ENCODE data around the gene KLHDC8A.
A peak's percentile ranks its signal among the peaks of the same experiment; 100 is the strongest.

Gene KLHDC8A

DNA sequence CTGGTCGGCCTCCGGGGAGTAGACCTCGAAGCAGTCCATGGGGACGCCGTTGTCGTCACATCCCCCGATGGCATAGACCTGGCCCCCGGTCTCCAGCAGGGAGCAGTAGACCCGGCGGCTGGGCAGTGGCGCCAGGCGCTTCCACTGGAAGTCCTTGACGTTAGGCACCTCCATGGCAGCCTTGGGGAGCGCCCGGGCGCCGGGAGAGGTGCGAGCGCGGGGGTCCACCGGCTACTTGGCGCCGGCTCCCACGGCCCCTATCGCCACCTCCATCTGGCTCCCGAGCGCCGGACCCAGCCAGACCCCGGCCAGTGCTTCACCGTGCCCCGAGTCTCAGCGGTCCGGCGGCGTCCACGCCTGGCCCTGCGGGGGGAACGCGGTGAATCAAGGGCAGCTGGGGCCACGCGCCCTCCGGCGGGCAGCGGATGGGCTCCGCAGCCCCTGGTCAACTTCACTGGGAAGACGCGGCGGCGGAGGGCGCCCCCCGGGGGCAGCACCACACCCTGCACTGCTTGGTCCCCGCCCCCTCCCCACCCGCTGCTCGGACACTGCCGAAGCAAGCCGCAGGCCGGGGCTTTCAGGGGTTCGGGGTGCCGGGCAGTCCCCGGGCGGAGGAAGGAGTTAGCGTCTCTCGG is 13.2 kb downstream of the KLHDC8A start:
- DNase-seq, result no peak

DNA sequence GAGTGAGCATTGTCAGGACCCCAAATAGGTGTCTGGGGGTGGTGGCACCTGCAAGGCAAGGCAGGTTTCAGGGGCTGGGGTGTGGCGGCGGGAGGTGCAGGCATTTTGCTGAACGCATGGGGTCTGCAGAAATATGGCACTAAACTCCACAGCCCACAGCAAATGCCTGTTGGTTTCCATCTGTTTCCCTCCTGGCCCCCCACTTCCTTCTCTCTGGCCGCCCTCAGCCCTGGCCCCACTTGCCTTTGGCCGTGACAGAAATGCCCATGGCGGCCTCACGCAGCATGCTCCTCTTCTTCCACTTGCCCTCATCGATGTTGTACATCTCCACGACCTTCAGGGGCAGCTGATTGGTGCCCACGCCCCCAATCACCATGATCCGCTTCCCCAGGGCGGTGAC is 13.7 kb downstream of the KLHDC8A start:
- no peak for DNase-seq

DNA sequence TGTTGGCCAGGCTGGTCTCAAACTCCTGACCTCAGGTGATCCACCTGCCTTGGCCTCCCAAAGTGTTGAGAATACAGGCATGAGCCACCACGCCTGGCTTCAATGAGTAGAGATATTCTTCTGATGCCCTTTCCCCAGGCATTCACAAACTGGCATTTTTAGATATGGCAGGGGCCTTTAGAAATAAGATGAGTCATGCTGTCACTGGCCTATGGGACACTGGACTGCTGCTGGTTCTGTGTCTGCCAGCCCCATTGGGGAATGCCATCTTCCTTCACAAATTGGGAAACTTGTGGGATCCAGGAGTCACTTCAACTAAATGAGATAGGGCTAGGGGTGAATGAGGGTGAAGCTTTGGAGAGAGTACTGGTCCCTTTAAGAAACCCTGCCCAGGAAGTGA is 16.0 kb downstream of the KLHDC8A start:
- no peak for DNase-seq

DNA sequence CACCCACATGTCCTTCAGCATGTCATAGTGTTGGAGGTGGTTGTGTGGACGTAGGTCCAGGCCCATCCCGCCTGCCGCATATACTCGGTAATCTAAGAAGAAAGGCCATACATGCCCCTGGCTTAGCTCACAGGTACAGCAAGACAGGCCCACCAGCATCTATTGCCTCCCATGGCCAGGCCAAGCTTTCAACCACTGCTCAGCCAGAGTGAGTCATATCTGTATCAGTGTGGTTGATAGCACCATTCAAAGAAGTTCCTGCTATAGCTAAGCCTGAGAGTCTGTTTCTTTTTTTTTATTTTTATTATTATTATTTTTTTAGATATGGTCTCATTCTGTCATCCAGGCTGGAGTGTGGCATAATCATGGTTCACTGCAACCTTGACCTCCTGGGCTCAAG is 17.0 kb downstream of the KLHDC8A start:
- DNase-seq, result no peak

DNA sequence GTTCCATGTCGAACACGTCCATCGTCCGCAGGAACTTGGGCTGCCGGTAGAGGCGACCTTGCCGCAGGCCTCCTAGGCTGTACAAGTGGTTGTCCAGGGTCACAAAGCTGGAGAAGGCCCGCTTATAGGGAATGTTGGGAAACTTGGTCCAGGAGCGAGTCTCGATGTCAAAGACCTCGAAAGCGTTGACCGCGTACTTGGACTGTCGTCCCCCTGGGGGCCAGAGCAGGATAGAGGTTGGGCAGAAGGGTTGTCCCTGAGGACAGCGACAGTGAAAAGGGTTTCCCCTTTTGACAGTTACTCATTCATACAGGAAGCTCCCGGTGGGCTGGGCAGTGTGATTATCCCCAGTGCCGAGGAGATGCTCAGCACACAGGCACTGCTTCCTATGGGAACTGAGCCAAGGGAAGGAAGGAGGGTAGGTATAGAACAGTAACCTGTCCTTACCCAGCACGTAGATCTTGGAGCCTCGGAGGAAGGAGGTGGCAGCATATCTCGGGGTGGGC is 17.5 kb downstream of the KLHDC8A start:
- no peak for DNase-seq

DNA sequence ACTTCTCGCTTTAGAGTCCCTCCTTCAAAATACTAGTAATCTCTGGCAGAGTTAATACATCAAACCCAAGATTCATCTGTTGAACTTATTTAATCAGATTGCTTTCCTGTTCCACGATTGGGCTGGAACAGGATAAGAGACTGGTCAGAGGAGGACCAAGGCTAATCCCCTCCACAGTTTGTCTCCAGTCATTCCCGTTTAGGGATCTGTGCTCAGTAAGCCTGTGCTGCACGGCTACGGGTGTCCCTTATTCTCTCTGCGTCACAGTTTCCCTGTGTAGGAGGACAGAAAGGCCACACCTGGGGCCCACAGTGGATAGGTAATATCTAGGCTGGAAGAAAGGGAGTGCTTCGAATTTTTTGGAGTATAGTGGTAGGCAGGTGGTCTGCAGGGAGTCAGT is 18.7 kb downstream of the KLHDC8A start:
- no peak for DNase-seq

DNA sequence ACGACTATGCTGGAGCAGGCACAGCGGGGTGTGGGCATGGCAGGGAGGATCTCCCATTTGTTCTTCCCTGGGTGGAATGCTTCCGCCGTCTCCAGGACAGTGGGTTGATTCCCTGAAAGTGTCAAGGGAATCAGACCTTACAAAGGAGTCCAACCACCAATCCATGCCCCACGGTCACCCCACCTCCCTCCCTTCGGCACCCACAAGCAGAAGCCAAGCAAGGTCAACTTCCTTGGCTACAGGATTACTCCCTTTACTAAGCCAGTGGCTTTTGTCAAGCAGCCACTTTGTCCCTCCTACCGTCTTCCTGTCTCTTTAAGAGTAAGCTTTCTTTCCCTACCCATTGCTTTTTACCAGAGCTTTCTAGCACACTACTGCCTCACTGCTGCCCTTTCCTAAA is 19.2 kb downstream of the KLHDC8A start:
- DNase-seq, result no peak

DNA sequence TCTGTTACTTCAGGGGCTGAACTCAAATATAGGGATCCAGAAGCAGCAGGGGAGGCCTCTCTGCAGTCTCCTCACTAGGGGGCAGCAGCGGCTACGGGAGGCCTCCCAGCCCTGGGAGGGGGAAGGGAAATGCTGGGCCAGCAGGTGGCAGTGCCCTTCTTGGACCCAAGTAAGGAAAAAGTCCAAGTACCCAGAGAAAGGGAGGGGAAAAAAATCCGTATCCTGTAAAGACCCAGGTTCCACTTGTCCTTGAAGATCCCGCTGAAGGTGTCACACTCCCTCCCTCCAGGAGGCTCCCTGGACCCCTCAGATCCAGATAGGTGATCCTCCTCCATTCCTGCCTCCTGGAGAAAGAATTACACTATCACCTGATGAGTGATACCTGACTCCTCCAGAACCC is 21.0 kb downstream of the KLHDC8A start:
- peak; percentile 21 for DNase-seq

DNA sequence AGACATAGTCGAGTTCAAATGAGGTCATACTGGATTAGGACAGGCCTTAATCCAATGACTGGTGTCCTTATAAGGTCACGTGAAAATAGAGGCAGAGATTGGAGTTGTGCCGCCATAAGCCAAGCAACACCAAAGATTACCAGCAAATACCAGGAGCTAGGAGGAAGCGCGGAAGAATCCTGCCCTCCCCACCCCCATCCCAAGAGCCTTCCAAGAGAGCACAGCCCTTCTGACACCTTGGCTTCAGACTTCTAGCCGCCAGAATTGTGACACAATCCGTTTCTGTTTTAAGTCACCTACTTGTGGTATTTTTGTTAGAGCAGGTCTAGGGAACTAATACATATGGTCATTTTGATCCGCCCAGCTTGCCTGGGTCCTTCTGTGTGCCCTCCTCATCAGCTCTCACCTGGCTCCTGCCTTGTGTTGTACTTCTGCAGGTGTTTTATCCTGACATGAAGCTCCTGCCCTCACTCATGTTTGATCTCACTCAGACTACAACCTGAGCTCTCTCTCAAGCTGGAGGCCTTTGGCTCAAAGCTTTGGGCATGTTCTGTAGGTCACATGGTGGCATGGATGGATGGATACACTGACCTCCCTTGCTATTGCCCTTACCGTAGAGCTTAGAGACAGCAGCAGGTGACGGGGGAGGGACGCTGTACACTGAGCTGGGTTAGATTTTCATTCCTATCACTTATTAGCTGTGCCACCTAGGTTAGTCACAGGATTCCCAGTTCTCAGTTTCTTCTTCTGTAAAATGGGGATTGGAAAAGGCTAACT is 24.5 kb downstream of the KLHDC8A start:
- DNase-seq, result no peak

DNA sequence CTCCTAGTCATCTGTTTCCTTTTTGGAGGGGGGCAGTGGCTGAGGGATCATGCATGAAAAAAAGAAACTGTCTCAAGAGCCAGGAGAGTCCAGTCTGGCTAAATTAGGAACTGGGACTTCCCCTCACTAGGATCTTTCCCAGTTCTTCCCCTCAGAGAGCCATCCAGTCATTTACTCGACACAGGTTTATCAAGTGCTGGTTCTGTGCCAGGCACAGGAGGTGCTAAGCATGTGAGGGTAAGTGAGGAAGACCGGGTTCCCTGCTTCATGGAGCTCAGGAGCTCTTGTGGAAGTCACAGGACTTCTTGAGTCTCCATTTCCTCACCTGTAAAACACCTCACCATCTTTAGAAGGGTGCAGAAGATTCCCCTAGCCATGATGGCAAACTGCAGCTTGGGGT is 26.6 kb downstream of the KLHDC8A start:
- DNase-seq, result no peak

DNA sequence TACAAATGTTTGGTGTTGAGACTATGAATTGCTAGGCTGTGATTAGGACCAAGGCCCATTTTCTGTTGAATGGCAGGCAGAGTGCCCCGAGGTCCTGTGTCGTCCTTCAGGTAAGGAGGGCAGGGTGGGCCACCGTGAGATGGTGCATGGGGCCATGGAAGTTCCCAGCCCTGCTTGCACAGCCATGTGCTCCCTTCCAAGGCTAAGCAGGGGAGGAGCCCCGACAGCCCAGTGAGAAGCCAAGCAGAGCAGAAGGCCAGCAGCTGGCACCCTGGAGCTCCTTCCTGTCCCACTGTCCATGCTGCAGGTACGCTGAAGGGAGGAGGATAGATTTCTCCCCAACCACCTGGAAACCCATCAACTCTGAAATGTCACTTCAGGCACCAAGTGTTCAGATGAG is 27.0 kb downstream of the KLHDC8A start:
- DNase-seq, result no peak

DNA sequence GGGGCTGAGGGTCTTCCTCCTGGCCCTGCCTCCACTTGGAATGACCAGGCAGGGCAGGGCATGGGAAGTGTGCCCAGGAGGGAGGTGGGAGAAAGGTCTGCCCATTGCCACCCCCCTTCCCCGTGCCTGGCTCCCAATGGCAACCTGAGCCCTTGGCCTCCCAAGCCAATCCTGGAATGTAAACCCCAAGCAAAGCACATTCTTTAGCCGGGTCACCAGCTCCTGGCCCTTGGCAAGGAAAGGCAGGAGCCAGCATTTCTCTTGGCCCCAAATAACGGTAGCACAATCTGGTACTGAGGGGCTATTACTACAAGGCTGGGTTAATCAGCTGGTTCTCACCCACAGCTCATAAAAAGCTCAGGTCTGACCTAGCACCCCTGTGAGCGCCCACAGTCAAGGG is 28.2 kb downstream of the KLHDC8A start:
- DNase-seq, result no peak

DNA sequence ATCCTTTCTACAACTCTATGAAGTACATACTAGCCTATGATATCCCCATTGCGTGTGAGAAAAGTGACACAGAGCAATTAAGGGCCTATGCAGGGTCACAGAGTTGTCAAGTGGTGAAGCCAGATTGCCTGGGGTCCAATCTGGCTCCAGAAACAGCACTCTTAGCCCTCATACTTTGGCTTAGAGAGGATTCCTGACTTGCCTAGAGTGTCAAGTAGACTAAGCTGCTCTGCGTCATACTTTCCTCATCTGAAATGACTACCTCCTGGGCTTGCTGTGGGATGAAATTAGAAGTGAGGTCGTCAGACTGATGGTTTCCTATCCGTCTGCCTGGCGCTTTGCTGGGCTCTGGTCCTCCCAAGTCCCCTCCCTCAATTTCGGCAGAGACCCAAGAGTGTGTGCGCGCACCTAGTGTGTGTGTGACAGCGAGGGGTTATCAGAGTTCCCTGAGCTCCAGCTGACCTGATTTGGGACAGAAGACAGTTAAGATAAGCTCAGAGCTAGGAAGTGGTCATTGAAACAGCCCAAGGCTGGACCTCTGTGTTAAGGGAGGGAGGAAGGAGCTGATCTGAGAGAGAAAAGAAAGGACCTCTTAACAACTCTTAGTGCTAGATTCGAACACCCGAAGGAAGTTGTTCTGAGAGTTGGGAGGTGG is 29.8 kb downstream of the KLHDC8A start:
- no peak for DNase-seq

DNA sequence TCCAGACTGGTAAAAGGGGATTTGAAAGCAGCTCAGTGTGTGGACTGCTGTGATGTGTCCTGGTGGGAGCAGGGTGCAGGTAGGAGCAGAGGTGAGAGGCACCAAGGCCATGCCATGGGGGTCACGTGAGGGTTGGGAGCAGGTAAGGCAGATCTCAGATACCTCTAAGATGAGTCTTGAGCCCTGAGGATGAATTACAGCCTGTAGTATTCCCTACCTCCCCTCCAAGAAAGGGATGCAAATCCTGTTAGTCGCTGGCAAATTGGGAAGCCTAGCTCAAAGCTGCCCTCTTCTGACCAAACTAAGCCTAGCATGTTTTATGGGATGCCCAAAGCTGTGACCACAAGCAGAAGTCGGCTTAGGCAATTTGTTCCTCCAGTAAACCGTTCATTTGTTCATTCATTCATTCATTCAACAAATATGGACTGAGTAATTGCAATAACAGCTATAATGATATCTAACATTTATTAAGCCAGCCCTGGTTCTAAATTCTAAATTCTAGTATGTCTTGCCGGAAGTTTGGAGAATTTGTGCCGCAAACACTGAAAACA is 31.3 kb downstream of the KLHDC8A start:
- peak; percentile 10 for DNase-seq

DNA sequence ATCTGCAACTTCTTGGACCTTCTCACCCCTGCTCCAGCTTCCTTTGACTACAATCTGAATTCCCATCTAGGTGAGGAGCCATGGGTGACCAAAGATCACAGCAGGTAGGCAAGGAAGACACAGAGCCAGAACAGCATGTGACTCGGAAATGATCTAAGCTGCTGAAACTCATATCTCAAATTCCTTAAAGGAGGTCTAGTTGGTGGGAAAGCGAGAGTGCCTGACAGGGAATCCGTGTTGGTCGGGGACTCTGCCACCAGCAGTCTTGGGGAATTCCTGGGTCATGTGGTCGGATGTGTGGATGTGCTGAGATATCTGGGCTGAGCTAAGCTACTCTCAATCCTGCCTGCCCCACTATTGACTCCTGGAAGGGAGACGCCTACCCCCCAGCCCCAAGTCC is 31.9 kb downstream of the KLHDC8A start:
- no peak for DNase-seq

DNA sequence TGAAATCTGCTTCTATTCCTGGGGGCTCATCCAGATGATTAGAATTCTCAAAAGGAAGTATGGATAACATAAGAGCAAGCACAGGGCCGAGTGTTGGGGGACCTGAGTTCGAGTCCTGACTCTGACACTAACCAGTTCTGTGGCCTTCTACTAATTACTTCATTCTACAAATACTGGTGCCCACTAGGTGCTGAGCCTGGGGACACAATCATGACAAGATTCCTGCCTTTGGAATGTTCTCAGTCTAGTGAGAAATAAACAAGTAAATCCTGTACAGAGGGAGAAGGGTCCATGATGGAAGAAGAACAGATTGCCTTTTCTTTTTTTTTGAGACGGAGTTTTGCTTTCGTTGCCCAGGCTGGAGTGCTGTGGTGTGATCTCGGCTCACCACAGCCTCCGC is 32.9 kb downstream of the KLHDC8A start:
- no peak for DNase-seq

DNA sequence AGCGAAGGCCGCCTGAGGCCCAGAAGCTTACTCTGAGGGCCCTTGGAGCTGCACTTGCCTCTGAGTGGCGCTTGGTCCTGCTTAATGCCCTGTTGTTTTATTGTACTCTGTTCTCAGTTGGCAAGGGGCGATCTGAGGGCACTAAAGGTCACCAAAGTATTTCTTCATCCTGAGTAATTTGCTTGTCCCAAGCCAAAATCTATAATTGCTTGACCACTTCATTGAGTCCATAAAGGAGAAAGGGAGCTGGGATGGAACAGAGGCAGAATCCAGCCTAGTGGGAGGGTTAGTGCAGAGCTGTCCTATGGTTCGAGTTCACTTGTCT is 34.8 kb downstream of the KLHDC8A start:
- DNase-seq, result no peak

DNA sequence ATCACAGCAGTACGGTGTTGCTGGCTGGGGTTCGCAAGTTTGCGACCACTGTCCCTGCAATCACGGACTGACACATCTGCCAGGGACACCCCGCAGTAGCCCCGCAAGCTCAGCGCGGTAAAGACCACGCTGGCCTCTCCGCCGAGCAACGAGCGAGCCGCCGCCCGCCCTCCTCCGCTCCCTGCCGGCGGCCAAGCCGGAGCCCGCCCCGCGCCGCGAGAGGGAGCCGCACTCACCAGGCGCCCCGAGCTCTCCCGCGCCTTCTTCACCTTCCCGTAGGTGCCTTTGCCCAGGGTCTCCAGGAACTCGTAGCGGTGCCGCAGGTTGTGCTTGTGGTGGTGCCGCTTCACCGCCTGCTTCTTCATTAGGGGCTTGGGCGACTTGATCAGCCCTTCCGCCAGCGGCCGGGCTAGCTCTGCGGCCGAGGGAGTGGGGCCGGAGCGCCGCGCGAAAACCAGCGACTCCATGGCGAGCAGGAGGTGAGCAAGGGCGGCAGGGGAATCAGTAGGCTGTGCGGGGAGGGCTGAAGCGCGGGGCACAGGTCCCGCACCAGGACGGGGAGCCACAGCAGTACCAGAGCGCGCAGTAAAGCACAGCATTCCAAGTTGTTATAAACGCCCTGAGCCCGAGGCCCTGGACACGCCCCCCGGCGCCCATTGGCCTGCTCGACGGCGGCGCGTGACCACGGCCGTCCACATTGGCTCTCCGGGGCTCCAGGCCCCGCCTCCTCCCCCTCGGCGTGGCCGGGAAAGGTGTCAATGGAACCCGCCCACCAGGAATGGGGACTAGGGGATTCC is 35.4 kb downstream of the KLHDC8A start, which contains the start of gene NUAK2:
NUAK2 (minus strand) TSS at position 584 of the 797 bp plus-strand sequence; CDS start at position 467, 117 bp downstream.
- DNase-seq, result no peak

DNA sequence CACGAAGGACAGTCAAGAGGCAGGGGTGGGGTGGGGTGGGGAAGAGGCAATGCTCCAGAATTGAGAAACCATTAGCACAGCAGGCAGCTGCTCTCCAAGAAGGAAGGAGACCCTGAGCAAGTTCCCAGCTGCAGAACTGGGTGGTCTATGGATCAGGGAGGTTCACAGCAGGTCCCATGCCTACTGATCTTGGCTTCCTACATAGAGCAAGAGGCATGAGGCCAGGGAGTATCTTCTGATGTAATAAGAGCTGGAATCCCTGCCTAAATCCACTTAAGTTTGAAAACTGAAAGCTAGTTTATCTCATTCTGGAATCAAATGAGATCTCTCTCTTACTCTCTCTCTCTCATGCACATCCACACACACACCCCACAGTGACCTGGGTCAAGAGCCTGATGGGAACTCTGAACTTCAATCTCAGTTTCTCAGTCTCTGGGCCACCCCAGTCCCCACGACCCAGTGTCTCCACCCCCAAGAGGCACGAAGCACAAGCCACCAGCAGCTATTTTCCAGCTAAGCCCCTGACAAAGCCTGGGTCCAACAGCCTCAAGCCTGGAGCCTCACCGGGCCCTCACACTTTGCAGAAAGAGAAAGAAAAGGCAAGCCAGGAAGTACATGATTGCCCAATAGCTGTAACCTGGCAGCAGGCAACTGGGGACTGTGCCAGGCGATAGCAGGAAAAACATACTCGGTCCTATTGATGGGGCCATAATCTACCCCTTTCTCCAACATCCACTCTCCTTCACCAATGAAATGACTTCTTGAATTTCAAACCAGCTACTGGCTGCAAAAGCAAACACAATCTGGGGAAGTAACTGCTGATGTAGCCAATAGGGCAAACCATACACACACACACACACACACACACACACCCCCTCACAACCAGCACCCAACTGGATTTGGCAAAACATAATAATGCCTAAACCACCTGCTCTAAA is 37.4 kb downstream of the KLHDC8A start:
- DNase-seq, result peak; percentile 42

DNA sequence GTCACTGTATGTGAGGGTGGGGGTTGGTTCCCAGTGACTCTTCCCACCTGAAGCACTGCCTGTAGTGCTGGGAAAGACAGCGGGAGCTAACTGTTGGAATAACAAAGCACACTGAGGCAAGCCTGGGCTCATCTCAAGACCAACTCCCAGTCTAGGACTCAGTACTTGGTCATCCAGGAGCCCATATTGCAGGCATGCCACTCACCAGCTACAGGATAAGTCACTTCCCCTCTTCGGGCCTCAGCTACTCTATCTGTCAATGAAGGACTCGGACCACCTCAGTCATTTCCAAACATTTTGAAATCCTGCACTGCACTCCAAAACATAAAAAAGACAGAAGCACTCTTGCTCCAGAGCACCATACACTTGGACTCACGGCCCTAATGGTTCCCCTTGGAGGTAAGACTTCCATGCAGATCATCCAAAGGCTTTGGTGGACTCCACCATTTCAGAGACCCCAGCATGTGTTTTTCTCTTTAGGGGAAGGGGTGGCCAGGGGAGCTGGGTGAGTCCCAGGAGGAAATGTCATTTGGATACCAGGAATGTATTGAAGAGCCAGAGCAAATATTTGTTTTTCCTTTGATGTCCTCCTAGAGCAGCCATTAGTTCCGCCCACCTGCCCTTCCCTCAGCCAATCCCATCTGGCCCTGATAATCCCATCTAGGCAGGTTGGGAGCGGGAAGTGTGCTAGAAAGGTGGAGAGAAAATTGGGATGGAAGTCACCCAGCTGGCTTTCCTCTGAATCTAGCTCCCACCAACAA is 38.3 kb downstream of the KLHDC8A start:
- DNase-seq, result no peak

DNA sequence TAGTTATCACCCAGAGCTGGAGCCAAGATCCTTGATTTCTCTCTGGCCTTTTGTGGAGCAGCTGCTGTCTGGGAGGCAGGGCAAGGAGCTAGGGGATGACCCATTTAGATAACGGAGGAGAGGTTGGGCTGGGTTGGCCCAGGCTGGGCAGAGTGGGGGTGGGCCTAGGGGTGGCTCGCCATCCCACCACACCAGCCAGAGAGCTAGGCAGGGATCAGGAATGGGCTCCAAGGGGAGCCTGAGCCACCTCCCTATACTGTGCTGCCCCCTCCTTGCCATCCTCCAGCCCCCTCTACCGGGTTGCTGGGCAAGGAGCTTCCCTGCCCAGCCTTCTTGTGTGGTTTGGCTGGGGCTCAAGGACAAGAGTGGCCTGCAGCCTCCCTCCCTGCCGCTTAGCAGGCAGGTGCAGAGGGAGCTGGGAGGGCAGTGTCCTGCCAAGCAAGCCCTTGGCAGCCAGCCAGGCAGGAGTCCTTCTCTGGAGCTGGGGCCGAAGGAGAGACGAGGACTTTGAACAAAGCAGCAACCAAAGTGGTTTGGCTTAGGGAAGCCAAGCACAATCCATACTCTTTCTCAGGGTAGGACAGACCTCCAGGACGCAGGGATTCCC is 39.3 kb downstream of the KLHDC8A start:
- no peak for DNase-seq
